ENCODE results near the gene OSTC. TPM values are rescaled to one million over a fixed set of nuclear protein-coding genes. Genes with fewer than 3 reads are reported as not detected.

Gene OSTC
- 325 and 395 TPM in 2 replicates for total RNA-seq (2012; rRNA removed)

GRCh38 chr4:108650212-108651013 lies at the start of gene OSTC:
TSS of gene OSTC (plus strand) at chr4:108650599. CDS start at chr4:108650656, 57 bp downstream.
- Histone ChIP-seq H3K27me3 (ENCODE audit: control insufficient read depth, insufficient read depth, low read length) (no peaks in the 10 kb centered on the region), H3K9ac (ENCODE audit: low read depth, low read length) (peak within 1 kb of the TSS; percentile 100), H3K9me3 (replicated peaks; ENCODE audit: low read length) (no peaks in the 10 kb centered on the region), H3K36me3 (ENCODE audit: insufficient read depth, low read length) (peaks cover 10% of the 10 kb centered on the region), H3K4me2 (ENCODE audit: low read length) (peak within 1 kb of the TSS; percentile 80), H3K4me3 (ENCODE audit: low read length) (peak within 1 kb of the TSS; percentile 91), H3K4me1 (ENCODE audit: control insufficient read depth, insufficient read depth, low read length) (peaks cover 12% of the 10 kb centered on the region)

- no peaks in the 10 kb centered on the region for H3K9me3 ChIP-seq (replicated peaks; ENCODE audit: low read length)
- H3K27me3 ChIP-seq (ENCODE audit: control insufficient read depth, insufficient read depth, low read length): no peaks in the 10 kb centered on the region
- H3K9ac ChIP-seq (ENCODE audit: low read depth, low read length): no peak overlapping the region
- peaks cover 6% of the 10 kb centered on the region for H3K4me1 ChIP-seq (ENCODE audit: control insufficient read depth, insufficient read depth, low read length)
- no peak overlapping the region for H3K4me2 ChIP-seq (ENCODE audit: low read length)
- H3K36me3 ChIP-seq (ENCODE audit: insufficient read depth, low read length): no peaks in the 10 kb centered on the region
- no peak overlapping the region for H3K4me3 ChIP-seq (ENCODE audit: low read length)
Measured at GRCh38 chr4:108601106-108601505, 49.3 kb upstream of the OSTC start.

- no peaks in the 10 kb centered on the region for H3K27me3 ChIP-seq (ENCODE audit: control insufficient read depth, insufficient read depth, low read length)
- no peaks in the 10 kb centered on the region for H3K36me3 ChIP-seq (ENCODE audit: insufficient read depth, low read length)
- H3K9ac ChIP-seq (ENCODE audit: low read depth, low read length): no peak overlapping the region
- no peaks in the 10 kb centered on the region for H3K9me3 ChIP-seq (replicated peaks; ENCODE audit: low read length)
- H3K4me3 ChIP-seq (ENCODE audit: low read length): no peak overlapping the region
- H3K4me1 ChIP-seq (ENCODE audit: control insufficient read depth, insufficient read depth, low read length): peaks cover 1% of the 10 kb centered on the region
- H3K4me2 ChIP-seq (ENCODE audit: low read length): no peak overlapping the region
Measured at GRCh38 chr4:108601532-108601931, 48.9 kb upstream of the OSTC start.

GRCh38 chr4:108602163-108602562 lies 48.2 kb upstream of the OSTC start:
- Histone ChIP-seq H3K27me3 (ENCODE audit: control insufficient read depth, insufficient read depth, low read length) (no peaks in the 10 kb centered on the region), H3K9me3 (replicated peaks; ENCODE audit: low read length) (no peaks in the 10 kb centered on the region), H3K4me2 (ENCODE audit: low read length) (no peak overlapping the region), H3K4me1 (ENCODE audit: control insufficient read depth, insufficient read depth, low read length) (no peaks in the 10 kb centered on the region), H3K36me3 (ENCODE audit: insufficient read depth, low read length) (no peaks in the 10 kb centered on the region), H3K9ac (ENCODE audit: low read depth, low read length) (no peak overlapping the region), H3K4me3 (ENCODE audit: low read length) (no peak overlapping the region)

GRCh38 chr4:108607079-108607815 lies 43.2 kb upstream of the OSTC start:
- no peaks in the 10 kb centered on the region for H3K9me3 ChIP-seq (replicated peaks; ENCODE audit: low read length)
- no peaks in the 10 kb centered on the region for H3K4me1 ChIP-seq (ENCODE audit: control insufficient read depth, insufficient read depth, low read length)
- no peaks in the 10 kb centered on the region for H3K27me3 ChIP-seq (ENCODE audit: control insufficient read depth, insufficient read depth, low read length)
- H3K36me3 ChIP-seq (ENCODE audit: insufficient read depth, low read length): no peaks in the 10 kb centered on the region
- no peak overlapping the region for H3K4me2 ChIP-seq (ENCODE audit: low read length)
- no peak overlapping the region for H3K9ac ChIP-seq (ENCODE audit: low read depth, low read length)
- no peak overlapping the region for H3K4me3 ChIP-seq (ENCODE audit: low read length)

DNA sequence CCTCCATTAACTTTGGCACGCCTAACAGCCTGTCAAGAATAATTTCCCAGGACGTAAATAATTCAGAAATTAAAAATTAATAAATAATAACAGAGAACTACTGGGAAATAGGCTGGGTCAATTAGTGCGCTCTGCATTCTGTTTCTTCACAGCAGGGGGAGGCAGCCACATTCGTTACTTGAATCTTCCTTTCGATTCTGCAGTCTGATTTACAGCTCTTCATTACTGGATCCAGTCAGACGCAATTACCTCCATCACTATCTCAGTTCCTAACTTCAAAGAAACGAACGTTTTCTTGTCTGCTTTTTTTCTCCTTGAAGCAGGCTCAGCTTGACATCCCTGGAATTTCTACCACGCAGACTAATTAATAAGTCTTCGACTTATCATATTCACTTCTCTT lies 39.0 kb upstream of the OSTC start:
- Histone ChIP-seq H3K9me3 (replicated peaks; ENCODE audit: low read length) (no peaks in the 10 kb centered on the region), H3K36me3 (ENCODE audit: insufficient read depth, low read length) (no peaks in the 10 kb centered on the region), H3K4me3 (ENCODE audit: low read length) (no peak overlapping the region), H3K9ac (ENCODE audit: low read depth, low read length) (no peak overlapping the region), H3K4me2 (ENCODE audit: low read length) (no peak overlapping the region), H3K27me3 (ENCODE audit: control insufficient read depth, insufficient read depth, low read length) (no peaks in the 10 kb centered on the region), H3K4me1 (ENCODE audit: control insufficient read depth, insufficient read depth, low read length) (no peaks in the 10 kb centered on the region)

- Histone ChIP-seq H3K4me3 (ENCODE audit: low read length) (no peak overlapping the region), H3K36me3 (ENCODE audit: insufficient read depth, low read length) (no peaks in the 10 kb centered on the region), H3K27me3 (ENCODE audit: control insufficient read depth, insufficient read depth, low read length) (no peaks in the 10 kb centered on the region), H3K4me1 (ENCODE audit: control insufficient read depth, insufficient read depth, low read length) (no peaks in the 10 kb centered on the region), H3K9me3 (replicated peaks; ENCODE audit: low read length) (no peaks in the 10 kb centered on the region), H3K4me2 (ENCODE audit: low read length) (no peak overlapping the region), H3K9ac (ENCODE audit: low read depth, low read length) (no peak overlapping the region)
Measured at GRCh38 chr4:108612365-108612764, 38.0 kb upstream of the OSTC start.

GRCh38 chr4:108619372-108620100 lies 30.9 kb upstream of the OSTC start:
- Histone ChIP-seq H3K4me2 (ENCODE audit: low read length) (peak overlapping the region; percentile 81), H3K4me1 (ENCODE audit: control insufficient read depth, insufficient read depth, low read length) (peaks cover 22% of the 10 kb centered on the region), H3K27me3 (ENCODE audit: control insufficient read depth, insufficient read depth, low read length) (no peaks in the 10 kb centered on the region), H3K4me3 (ENCODE audit: low read length) (peak overlapping the region; percentile 84), H3K9me3 (replicated peaks; ENCODE audit: low read length) (no peaks in the 10 kb centered on the region), H3K36me3 (ENCODE audit: insufficient read depth, low read length) (peaks cover 38% of the 10 kb centered on the region), H3K9ac (ENCODE audit: low read depth, low read length) (peak overlapping the region; percentile 42)

GRCh38 chr4:108620101-108620932 lies 30.1 kb upstream of the OSTC start, which contains the start of gene RPL34:
TSS of gene RPL34 (plus strand) at chr4:108620576. CDS start at chr4:108621960, 1,384 bp downstream.
- no peaks in the 10 kb centered on the region for H3K9me3 ChIP-seq (replicated peaks; ENCODE audit: low read length)
- peak within 1 kb of the TSS; percentile 97 for H3K4me2 ChIP-seq (ENCODE audit: low read length)
- peak within 1 kb of the TSS; percentile 95 for H3K9ac ChIP-seq (ENCODE audit: low read depth, low read length)
- H3K27me3 ChIP-seq (ENCODE audit: control insufficient read depth, insufficient read depth, low read length): no peaks in the 10 kb centered on the region
- peaks cover 22% of the 10 kb centered on the region for H3K4me1 ChIP-seq (ENCODE audit: control insufficient read depth, insufficient read depth, low read length)
- peaks cover 46% of the 10 kb centered on the region for H3K36me3 ChIP-seq (ENCODE audit: insufficient read depth, low read length)
- peak within 1 kb of the TSS; percentile 84 for H3K4me3 ChIP-seq (ENCODE audit: low read length)

- H3K36me3 ChIP-seq (ENCODE audit: insufficient read depth, low read length): peaks cover 55% of the 10 kb centered on the region
- peak overlapping the region; percentile 84 for H3K4me3 ChIP-seq (ENCODE audit: low read length)
- H3K27me3 ChIP-seq (ENCODE audit: control insufficient read depth, insufficient read depth, low read length): no peaks in the 10 kb centered on the region
- peak overlapping the region; percentile 97 for H3K4me2 ChIP-seq (ENCODE audit: low read length)
- peaks cover 22% of the 10 kb centered on the region for H3K4me1 ChIP-seq (ENCODE audit: control insufficient read depth, insufficient read depth, low read length)
- peak overlapping the region; percentile 95 for H3K9ac ChIP-seq (ENCODE audit: low read depth, low read length)
- H3K9me3 ChIP-seq (replicated peaks; ENCODE audit: low read length): no peaks in the 10 kb centered on the region
Measured at GRCh38 chr4:108620933-108621905, 29.2 kb upstream of the OSTC start.

Measured in skeletal muscle satellite cell (primary cell).